Central memory CD4-positive, alpha-beta T cell (primary cell): ENCODE data around the gene LAMA1.

Experiments used
- DNase-seq: peaks from one replicate; pipeline ENCODE4 v3.0.0; 2022

Gene LAMA1

DNA sequence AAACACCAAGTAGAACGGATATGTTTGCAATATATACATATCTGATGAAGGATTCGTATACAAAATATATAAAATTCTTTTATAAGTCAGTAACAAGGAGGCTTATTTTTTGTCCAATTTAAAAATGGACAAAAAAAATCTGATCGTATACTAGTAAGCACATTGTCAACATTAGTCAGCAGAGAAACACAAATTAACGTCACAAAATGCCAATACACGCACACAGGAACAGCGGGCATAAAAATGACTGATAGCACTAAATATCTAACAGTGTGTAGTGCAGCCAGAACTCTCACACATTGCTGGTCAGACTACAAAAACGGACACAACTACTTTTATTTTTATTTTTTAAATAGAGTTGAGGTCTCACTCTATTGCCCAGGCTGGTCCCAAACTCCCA is 69.5 kb downstream of the LAMA1 start:
- no peak for DNase-seq

DNA sequence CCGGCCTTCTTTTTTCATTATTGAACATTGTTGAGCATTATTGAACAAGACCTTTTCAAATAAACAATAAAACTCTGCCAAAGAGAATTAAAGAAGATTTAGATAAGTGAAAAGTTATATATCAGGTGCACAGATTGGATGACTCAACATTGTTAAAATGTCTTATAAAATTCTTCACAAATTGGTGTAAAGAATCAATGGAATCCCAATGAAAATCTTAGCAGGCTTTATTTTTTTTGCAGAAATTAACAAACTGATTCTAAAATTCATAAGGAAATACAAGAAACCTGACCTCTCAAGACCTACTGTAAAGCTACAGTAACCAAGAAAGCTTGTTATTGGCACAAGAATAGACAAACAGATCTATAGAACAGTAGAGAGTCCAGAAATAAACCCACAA is 70.3 kb downstream of the LAMA1 start:
- DNase-seq = no peak

GRCh38 chr18:7038330-7038851 is 79.2 kb downstream of the LAMA1 start:
- no peak for DNase-seq

DNA sequence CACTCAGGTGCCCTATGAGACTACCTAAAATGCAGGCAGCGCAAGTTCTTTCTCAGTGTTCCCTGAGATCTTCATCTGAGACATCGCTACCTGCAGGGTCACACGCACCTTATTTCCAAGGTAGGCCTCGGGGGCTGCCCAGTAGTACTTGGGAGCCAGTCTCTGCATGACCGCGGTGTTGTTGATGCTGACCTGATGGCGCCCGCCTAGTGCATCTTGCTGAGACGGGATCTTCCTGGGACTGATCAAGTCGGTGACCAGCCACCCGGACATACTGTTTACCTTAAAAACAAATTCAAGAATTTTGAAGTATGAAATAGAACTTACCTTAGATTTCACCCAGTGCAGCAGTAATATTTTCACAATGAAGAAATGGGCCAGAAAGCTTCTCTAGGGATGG is 80.1 kb downstream of the LAMA1 start:
- no peak for DNase-seq

GRCh38 chr18:7035807-7036206 is 81.8 kb downstream of the LAMA1 start:
- no peak for DNase-seq

- no peak for DNase-seq
Observed at GRCh38 chr18:7034924-7035323, 82.7 kb downstream of the LAMA1 start.

DNA sequence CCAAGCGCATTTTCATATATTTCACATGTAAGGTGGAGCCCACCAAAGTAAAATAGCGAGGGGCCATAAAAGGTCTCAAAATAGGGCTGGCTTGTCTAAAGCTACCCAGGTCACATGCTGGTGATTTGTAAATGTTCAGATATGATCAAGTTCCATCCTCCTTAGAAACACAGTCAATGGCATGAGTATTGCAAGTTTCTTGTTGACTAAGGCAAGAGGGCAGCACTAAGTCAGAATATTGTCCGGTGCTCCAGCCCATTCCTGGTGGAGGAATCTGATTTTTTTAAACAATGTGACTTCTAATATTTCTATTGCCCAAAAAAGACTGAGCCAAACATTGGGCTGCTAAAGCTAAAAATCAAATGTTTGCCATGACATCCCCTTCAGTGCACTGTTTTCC is 85.1 kb downstream of the LAMA1 start:
- DNase-seq = no peak

GRCh38 chr18:7028625-7029024 is 89.0 kb downstream of the LAMA1 start:
- DNase-seq = no peak

- no peak for DNase-seq
Observed at GRCh38 chr18:7025194-7025593, 92.4 kb downstream of the LAMA1 start.

GRCh38 chr18:7023581-7023980 is 94.0 kb downstream of the LAMA1 start:
- DNase-seq = no peak

GRCh38 chr18:7023063-7023580 is 94.5 kb downstream of the LAMA1 start:
- DNase-seq = no peak

DNA sequence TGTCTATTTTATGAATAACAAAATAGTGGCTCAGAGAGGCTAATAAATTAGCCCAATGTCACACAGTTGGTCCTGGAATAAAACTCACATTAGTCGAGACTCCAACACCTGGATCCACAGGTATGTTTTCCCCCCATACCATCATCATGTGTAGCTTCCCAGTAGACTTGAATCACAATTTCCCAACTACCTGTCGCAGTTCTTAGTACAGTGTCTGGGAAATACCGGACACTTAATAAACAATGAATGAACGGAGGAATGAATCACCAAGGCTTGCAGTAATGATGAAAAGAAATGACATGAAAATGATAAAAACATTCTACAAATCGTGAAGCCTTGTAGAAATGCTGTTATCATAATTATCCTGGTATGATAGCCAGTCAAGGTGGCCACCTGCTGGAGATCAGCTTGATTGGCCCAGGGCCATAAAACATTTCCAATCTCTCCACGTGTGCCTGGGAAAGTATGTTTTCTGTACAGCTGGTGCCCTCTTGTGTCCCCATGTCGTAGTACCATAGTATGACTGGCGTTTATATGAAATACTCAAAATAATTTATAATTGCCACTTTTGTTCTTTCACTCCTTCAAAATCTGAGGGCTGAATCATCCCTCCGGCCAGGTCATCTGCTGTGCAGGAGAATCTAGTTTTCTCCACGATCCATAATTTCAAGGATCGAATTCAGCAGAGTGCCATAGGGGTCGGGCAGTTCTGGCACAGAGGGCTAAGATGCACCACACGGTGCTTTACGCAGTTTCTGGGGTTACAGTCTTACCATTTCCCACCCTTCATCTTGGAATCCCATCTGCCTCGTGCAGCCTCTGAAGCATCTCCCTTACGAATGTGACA is 95.4 kb downstream of the LAMA1 start:
- no peak for DNase-seq

GRCh38 chr18:7020995-7021777 is 96.4 kb downstream of the LAMA1 start:
- DNase-seq = no peak

GRCh38 chr18:7017013-7017412 is 100.6 kb downstream of the LAMA1 start:
- DNase-seq = no peak

DNA sequence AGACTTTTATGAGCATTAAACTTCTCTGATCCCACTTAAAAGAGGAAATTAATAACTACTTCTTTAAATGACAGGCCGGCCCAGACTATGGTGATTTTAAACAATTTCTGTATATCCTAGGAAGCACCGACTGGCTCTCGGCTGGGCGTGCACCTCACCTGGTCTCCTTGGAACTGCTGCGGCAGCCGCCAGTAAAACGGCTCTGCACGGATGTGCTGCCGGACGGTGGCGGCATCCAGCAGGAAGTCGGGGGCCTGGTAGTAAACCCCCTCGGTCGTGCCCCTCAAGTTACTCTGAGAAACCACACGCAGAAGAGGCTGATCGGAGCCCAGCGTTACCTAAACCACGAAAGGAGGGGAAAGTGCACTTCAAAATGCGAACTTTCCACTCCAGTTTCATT is 106.5 kb downstream of the LAMA1 start:
- no peak for DNase-seq

DNA sequence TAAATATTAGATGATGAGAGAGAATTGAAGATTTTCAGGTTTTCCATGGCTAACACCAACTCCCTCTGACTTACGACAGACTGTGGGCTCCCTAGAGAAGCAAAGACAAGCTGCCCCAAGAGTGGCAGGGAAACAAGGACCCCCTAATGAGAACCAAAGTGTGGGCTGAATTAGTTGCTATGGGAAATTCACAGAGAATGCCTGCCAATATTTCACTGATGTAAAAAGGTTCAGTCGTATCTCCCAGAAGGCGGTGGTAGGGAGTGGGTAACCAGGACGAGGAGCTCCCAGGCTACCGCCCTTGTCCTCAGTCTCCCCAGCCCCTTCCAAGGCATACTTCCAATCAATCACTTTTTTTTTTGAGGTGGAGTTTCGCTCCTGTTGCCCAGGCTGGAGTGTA is 113.6 kb downstream of the LAMA1 start:
- no peak for DNase-seq

GRCh38 chr18:7002107-7002506 is 115.5 kb downstream of the LAMA1 start:
- no peak for DNase-seq

GRCh38 chr18:7000484-7001096 is 117.0 kb downstream of the LAMA1 start:
- no peak for DNase-seq

GRCh38 chr18:6997808-6998207 is 119.8 kb downstream of the LAMA1 start:
- no peak for DNase-seq

GRCh38 chr18:6994771-6995430 is 122.7 kb downstream of the LAMA1 start:
- no peak for DNase-seq

DNA sequence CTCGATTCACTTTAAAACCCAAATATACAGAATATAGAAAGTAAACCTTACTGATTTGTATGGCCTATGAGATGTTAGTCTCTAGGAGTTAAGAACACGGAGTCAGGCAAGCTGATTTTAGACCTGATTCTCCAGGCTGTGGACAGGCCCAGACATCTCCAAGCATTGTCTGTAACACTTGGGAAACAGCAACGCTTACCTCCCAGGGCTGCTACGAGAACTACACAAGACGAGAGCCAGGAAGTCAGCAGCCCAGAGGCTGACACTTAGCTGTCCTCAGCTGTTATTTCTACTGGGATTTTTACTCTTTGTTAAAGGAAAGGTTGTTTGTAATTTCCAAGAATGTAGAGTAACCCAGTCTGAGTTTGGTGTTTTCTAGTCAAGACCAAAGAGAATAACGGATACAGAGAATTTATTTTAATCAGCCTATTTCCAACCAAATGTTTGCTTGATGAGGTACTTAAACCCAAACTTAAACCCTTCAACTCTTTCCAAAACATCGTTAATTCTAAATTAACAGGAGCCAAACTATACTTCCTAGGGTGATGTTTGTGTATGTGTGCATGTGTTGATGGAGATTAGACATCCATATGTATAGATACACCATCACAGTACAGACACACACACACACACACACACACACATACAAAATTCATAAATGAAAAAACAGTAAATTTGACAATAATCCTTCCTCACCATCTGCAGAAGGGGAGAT is 123.4 kb downstream of the LAMA1 start:
- no peak for DNase-seq

DNA sequence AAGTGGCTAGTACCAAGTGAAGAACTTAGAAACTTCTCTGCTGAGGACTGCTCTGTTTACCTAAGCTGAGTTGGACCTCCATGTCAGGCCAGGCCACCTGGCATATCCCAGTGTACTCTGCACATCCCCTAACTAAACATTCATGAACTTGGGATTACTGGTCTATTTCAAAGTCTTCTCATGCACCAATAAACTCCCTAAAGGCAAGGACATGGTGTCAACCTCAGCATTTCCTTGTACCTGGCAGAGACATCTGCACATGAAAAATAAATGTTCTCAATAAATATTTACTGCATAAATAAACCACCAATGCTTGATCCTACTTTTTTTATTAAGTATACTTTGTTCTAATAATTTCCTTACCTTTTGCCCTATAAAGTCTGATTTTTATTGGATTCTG is 124.8 kb downstream of the LAMA1 start:
- DNase-seq = no peak
